Activated effector memory CD4-positive, alpha-beta T cell treated with Interleukin-2 at 50 U/mL for 16 hours (primary cell): ENCODE data around the gene HDC.

Experiments used
- DNase-seq: peaks from one replicate; pipeline ENCODE4 v3.0.0-alpha.2; 2020

The HDC gene

GRCh38 chr15:50265620-50266019, at the start of gene HDC:
HDC (minus strand) TSS chr15:50265726; CDS start chr15:50265623, 103 bp downstream.
- DNase-seq = no peak

- DNase-seq = no peak
Measured at GRCh38 chr15:50312636-50313035, 47.1 kb upstream of the HDC start.

- DNase-seq = no peak
Measured at GRCh38 chr15:50307799-50308198, 42.3 kb upstream of the HDC start.

- no peak for DNase-seq
Measured at GRCh38 chr15:50304836-50305235, 39.3 kb upstream of the HDC start.

- DNase-seq = no peak
Measured at GRCh38 chr15:50302581-50302980, 37.1 kb upstream of the HDC start.

- no peak for DNase-seq
Measured at GRCh38 chr15:50298340-50298739, 32.8 kb upstream of the HDC start.

- no peak for DNase-seq
Measured at GRCh38 chr15:50295966-50296365, 30.4 kb upstream of the HDC start.

- no peak for DNase-seq
Measured at GRCh38 chr15:50289749-50290148, 24.2 kb upstream of the HDC start.

- no peak for DNase-seq
Measured at GRCh38 chr15:50287324-50288116, 22.0 kb upstream of the HDC start.

GRCh38 chr15:50281427-50281826, 15.9 kb upstream of the HDC start:
- DNase-seq = no peak

- DNase-seq = no peak
Measured at GRCh38 chr15:50280271-50280670, 14.7 kb upstream of the HDC start.

- no peak for DNase-seq
Measured at GRCh38 chr15:50278496-50278895, 13.0 kb upstream of the HDC start.

- no peak for DNase-seq
Measured at GRCh38 chr15:50277370-50277769, 11.8 kb upstream of the HDC start.

GRCh38 chr15:50275908-50276307, 10.4 kb upstream of the HDC start:
- no peak for DNase-seq

- DNase-seq = no peak
Measured at GRCh38 chr15:50275091-50275490, 9.6 kb upstream of the HDC start.

- DNase-seq = no peak
Measured at GRCh38 chr15:50267577-50267976, 2.1 kb upstream of the HDC start.

- no peak for DNase-seq
Measured at GRCh38 chr15:50262533-50262932, 3.0 kb downstream of the HDC start.

- no peak for DNase-seq
Measured at GRCh38 chr15:50261981-50262380, 3.5 kb downstream of the HDC start.

GRCh38 chr15:50260969-50261496, 4.5 kb downstream of the HDC start:
- no peak for DNase-seq

- DNase-seq = no peak
Measured at GRCh38 chr15:50259276-50259675, 6.2 kb downstream of the HDC start.

GRCh38 chr15:50257924-50258323, 7.6 kb downstream of the HDC start:
- no peak for DNase-seq

- DNase-seq = no peak
Measured at GRCh38 chr15:50257332-50257731, 8.2 kb downstream of the HDC start.

- DNase-seq = no peak
Measured at GRCh38 chr15:50256188-50257041, 9.1 kb downstream of the HDC start.

GRCh38 chr15:50252556-50252955, 13.0 kb downstream of the HDC start:
- DNase-seq = no peak
